NCI-H82 treated with DMSO at 0.1 percent for 48 hours (cell line): ENCODE data around the gene TRPM1.

Experiments
- DNase-seq: peaks from one replicate; lab custom pipeline; 2025; ENCODE audit not compliant: unreplicated experiment; lab: John Stamatoyannopoulos, UW

TRPM1 gene

DNA sequence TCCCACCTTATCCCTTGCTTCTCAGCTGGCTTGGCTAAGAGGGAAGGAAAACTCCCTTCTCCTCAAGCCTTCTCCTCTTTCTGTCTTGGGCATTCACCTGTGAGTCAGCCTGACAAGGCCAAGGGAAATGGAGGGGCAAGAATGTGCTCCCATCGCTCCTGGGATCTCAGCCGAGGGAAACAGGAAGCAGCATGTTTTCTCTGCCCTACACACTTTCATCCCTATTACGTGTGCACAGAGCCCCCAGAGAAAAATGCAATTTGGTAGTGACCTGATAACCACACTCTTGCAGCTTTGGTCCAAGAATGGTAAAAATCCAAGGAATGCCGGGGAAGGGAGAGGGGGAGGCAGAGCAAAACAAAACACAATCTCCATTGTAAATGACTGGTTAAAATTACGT, 77.2 kb downstream of the TRPM1 start:
- DNase-seq: no peak

DNA sequence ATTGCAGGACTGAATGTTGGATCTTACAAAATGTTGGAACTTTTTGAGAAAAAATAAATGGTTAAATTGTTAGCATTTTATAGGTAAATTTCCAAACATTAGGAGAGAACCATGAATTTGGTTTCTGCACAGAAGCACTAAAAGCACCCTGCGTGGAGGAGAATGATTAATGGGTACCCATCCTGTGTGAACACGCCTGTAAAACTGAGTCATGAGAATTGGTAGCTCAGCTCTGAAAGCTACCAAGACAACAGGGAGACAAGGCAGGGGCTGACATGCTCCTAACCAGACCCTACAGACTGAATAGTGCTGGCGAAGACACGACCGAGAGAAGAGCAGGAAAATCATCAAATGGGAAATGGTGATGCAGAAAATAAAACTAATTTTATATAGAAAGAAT, 77.7 kb downstream of the TRPM1 start:
- DNase-seq: no peak

DNA sequence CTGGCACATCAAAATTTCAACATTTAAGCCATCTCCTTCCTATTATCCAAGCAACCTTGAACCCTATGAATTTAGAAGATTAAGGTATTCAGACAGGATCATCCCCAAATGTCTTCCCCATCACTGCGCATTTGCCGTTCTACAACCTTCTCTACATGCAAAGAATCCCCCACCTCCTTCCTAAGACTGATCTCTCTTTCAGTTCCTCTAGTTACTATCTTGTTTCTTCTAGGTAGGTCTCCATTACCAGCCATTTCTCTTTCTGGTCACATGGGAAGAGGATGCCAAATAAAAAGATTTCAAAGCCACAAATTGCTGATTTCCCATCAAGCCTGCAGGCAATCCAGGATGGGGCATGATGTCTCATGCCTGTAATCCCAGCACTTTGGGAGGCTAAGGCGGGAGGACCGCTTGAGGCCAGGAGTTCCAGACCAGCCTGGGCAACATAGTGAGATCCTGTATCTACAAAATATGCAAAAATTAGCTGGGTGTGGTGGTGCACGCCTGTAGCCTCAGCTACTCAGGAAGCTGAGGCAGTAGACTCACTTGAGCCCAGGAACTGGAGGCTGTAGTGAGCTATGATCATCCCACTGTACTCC, 80.4 kb downstream of the TRPM1 start:
- no peak for DNase-seq

DNA sequence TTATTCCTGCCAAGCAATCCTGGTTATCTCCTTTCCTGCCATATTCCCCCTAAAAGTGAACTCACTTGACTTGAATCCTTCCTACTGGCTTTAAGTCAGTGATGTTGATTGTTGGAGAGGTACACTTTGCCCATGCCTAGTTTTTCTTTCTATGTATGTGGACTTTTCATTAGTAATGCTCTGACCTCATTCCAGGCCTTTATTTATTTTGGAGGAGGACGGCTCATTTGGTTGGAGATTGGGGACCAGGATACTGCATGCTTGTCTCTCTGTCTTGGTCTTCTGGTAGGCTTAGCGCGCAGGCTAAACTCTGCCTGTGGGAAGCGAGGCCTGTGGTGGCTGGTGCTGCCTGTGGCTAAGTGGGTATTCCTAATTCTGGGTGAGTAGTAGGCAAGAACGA, 81.0 kb downstream of the TRPM1 start:
- DNase-seq: no peak

DNA sequence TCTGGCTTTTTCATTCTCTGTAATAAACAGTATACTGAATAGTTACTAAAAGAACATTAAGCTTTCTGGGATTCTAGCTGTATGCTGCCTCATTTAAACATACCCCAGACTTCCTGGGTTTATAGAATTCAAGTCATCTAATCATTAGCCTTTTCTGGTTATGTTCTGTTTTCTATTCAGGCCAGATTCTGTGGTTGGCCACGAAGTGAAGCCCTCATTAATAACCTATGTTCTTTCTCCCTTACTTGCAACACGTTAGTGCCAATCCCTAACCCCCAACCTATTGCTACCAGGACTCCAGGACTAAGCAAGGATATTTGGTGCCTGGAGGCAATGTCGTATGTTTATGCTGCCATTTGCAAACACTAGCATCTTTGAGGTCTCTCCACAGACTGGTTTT, 81.5 kb downstream of the TRPM1 start:
- no peak for DNase-seq

DNA sequence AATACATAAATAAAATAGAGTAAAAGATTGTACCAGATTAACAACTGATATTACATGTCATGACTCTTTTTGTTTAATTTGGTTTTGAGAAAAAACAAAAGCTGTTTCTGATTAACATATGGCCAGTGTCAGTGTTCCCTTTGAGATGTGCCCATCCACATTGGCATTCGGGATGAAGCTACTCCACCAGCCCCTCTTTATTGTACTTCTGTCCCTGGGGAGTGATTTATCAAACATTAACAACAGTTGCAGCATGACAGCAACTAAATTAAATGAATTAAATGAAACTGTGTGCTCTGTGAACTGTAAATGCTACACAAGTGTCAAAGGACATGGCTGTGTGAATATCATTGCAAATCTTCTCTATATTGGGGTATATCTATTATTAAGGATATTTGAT, 84.2 kb downstream of the TRPM1 start:
- DNase-seq: no peak

DNA sequence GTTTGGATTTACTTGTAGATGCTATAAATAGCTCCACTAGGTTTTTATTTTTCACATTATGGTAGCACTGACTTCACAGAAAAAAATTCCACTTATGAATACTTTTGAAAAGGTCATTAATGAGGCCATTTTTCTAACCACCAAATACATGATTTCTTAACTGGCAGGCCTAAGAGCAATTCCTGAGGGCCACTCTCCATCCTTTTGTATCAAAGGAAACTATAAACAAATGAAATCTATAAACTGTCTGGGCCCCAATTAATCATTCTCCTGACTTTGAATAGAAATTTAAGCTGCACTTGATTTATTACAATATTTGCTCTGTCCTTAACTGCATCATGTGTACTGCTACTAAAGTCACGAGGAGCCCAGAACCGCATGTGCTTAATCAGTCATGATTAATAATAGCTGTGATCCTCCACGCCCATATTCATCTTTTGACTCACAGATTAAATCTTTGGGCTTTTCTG, 85.0 kb downstream of the TRPM1 start:
- no peak for DNase-seq

DNA sequence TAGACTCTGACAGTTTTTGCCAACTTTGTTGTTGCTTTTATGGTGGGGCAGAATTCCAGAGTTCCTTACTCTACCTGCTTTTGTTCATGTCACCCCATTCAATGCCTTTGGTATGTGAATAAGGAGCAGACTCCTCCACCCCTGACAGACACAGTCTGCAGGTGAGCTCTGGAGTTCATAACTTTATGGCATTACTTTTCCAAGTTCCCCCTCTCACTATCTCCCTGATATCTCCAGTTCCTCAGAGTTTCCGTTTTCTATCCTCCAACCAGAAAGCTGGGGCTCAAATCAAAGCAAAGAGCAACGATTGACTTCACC, 87.0 kb downstream of the TRPM1 start:
- no peak for DNase-seq

DNA sequence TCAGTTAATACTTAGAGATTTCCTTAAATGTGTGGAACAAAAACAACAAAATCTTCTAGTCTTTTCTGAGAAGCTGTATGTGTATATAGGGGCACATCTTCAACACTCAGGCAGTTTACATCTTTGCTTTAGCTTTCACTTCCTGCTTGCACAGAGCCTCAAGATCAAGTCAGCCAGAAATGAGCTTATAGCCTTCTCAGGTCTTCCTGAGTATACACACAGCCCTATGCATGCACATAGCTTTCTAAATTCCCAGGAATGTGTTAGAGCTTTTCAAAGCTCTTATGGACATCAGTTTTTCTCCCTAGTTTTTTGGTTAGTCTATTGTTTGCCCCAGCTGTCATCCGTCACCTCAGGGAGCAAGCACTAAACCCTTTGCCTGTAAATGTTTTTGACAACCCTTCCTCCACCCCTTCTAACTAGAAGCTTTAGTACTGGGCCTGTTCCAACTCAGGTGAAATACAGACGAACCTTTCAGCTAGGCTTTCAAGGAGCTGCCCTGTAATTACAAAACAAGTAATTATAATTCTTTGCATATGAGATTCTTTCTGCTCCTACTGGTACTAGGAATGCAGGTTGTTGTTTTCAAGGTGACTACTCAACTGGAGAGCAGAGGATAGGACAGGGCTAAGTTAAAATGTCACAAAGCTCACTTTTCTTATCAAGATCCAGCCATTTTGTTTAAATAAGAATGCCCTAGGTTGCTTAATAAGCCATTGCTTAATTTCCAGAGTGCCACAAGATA, 87.5 kb downstream of the TRPM1 start:
- DNase-seq: no peak

DNA sequence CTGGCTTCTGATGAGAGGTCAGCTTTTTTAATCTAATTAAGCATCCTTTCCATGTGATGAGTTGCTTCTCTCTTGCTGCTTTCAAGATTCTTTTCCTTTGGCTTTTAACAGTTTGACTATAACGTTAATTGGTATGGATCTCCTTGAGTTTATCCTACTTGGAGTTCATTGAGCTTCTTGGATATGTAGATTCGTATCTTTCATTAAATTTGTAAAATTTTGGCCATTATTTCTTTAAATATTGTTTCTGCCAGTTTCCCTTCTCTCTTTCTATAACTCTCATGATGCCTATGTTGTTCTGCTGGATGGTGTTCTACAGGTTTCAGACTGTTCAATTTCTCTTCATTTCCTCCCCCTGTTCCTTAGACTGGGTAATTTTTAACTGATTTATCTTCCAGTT, 89.1 kb downstream of the TRPM1 start:
- DNase-seq: no peak

DNA sequence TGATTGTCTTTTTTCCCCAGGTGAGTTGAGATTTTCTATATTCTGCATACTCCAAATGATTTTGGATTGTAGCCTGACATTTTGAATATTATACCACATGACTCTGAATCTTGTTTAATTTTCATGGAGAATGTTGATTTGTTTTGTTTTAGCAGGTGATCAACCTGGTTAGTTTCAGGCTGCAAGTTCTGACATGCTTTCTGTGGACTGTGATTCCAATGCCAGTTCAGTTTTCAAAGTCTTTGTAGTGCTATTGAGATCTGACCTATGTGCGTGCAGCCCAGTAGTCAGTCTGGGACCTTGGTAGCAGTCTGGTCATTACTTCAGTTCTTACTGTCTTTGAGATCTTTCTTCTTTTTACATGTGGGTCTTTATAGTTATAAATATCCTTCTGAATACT, 91.5 kb downstream of the TRPM1 start:
- no peak for DNase-seq

DNA sequence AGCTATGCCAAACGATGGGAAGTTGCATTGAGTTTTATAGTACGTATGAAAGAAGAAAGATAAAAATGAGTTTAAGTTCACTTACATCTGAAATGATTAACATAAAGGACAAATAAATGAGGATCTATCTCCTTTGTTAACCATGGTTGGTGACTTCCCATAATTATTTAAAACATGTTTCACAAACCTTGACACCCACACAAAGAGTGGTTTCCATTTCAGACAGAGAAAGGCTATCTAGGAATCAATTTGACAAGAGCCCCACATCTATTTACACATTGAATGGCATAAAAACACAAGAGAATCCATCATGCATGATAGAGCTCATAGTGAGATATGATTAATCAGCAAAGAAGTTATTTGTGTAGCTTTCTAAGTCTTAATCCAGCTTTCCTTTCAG, 95.9 kb downstream of the TRPM1 start:
- no peak for DNase-seq

DNA sequence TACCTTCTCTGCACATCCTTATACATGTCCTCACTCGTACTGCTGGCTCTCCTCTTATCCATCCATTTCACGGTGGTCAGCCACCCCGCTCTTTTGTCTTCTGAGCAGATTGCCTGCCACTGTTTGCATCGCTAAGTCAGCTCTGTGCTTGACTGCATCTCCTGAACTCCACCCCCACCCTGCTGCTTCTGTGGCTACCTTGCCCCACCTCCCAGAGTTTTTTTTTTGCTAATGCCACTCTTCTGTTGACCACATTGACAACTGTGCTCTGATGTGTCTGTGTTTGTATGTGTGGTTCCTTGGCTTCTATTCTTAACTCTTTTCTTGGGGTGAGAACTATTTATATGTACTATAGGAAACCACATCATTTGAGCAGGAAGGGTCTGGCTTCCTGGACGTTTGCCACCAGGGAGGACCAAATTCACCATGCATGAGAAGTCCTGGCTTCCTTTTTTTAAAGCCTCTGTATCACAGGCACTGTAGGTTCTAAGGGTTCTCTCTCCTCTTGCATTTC, 97.2 kb downstream of the TRPM1 start:
- no peak for DNase-seq

DNA sequence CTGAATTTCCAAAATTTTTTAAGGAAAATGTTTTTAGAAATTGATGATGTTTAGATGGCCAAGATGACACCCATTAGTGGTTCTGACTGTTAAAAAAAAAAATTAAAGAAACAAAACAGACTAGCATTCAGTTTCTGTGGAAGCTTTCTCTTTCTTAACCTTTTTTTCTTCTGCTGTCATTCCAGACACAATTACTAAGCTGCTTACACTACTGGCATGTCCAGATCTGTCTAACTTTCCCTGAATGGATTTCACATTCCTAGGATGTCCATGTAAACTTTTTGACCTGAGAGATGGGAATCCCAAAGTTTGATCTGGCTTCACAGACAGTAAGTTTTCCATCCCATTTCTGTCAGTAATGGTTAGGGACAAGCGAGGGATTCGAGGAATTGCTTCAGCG, 99.8 kb downstream of the TRPM1 start:
- no peak for DNase-seq

DNA sequence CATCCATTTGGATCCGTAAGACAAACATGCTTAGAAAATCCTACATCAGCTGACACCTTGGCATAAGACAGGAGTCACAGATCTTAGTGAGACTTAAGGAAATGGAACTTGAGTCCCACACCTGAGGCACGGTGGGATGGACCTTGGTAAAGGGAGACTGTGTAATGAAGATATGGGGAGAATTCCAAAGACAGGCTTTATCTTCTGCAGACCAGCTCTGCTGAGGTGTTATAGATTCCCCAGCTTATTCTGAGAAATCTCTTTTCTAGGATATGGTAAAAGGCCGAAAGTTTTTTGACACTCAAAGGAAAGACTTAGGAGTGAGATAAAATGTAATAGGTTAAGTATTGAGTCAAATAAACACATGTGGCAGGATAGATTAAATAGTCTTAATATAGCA, 101.8 kb downstream of the TRPM1 start:
- no peak for DNase-seq

DNA sequence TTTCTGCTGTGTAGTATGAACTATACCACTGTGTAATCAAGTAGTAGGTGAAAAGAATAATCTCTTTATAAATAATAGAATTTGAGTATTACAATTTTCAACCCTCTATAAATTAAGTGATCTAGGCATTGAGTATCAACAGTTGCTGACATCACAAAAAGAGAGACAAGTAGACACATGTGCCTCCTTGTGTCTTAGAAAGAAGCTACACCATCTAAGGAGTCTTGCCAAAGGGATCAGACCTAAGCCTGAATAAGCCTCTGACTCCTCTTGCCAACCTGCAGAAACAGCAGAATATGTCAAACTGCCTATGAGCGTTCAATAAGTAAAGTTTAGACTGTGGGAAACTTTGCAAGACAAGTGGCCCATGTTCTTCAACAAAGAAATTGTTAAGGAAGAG, 104.3 kb downstream of the TRPM1 start:
- no peak for DNase-seq

DNA sequence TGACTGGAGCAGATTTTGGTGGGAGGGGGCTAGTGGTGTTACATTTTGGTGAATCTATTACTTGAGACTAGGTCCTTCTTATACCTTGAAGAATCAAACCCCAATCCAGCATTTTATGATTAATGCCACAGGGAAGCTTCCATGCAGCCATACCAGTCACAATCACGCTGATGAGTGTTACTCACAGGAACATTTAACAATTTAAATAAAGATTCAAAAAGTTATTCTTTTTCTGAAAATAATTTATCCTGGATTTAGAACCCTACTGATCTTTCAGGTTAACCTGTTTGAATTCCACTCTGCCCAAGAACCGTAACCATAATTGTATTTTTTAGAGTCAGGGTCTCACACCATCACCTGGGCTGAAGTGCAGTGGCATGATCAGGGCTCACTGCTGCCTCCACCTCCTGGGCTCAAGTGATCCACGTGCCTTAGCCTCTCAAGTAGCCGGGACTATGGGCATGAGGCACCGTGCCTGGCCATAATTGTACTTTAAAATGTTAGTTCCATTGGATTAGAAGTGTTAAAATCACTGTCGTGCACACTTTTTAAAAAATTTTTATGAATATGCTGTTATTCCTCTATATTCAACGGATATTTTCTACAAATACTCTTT, 109.2 kb downstream of the TRPM1 start:
- no peak for DNase-seq

DNA sequence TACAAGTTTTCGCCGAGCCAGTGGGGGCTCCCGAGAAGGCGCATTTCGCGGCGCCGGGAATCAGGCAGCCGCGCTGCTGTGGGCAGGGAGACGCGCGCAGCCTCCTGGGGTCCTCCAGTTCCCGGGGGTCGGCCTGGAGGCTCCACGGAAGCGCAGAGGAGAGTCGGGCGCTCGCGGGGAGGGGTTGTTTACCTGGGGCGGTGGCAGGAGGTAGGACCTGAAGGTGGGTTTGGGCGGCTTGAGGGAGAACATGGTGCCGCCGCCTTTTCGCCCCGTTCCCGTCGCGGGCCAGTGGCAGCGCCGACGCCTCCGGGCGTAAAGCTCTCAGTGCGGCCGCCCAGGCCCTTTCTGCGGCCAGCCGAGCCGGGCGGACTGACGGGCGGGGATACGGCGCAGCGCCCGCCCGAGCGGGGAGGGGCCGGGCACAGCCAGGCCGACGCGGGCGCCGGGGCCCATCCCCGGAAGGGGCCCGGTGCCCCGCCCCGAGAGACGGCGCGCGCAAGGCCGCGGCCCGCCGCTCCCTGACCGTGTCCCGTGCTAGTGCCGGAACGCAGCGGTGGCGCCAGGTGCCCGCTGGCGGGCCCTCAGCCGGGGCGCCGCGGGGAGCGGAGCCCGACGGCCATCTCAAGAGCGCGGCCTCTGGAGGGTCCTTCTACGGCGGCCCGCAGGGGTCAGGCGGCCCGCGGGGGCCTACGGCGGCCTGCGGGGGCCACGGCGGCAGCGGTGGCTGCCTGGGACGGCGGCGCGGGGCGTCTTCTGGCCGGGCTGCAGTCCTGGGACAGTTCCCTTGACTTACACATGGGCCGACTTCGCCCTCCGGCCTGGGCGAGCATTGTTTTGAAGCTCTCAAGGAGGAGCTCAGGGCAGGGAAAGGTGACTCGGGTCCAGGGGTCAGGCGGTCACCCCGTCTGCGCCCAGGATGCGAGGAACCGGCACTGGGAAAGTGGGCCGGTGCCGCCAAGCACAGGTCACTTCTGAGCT, 110.0 kb downstream of the TRPM1 start, which contains the start of gene MTMR10:
MTMR10 (minus strand) TSS at position 374 of the 981 bp plus-strand sequence; CDS start at position 252, 122 bp downstream.
- DNase-seq: peak; percentile 36

DNA sequence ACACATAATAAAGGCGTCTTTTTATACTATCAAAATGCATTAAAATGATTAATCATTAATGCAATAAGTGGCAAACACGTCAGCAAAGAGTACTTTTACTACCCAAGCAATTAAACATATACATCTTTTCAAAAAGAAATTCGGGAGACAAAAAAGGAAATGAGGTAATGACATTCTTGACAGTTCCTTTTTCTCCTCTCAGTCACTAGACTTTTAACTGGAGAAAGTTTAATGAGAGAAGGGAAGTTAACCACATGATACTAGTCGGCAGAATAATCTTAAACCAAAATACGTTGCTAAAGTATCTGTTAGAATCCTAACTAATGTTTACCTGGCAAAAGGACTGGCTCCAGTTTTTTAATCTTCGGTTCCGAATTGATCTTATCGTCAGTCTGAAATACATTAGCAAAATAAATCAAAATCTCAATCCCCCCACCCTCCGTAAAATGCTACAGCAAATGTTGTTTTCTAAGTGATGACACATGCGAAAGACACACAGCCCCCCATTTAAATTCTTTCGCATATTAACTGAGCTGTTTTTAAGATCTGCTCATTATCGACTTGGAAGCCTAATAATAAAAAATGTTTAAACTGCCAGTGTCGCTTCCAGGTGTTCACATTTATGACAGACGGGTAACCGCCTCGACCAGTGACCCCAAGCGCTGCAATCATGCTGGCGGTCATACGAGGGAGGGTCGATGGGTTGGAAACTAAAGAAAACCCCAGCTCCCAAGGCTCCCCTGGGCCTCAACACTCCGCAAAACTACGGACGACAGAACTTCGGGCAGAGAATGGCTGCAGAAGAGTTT, 110.9 kb downstream of the TRPM1 start:
- no peak for DNase-seq

DNA sequence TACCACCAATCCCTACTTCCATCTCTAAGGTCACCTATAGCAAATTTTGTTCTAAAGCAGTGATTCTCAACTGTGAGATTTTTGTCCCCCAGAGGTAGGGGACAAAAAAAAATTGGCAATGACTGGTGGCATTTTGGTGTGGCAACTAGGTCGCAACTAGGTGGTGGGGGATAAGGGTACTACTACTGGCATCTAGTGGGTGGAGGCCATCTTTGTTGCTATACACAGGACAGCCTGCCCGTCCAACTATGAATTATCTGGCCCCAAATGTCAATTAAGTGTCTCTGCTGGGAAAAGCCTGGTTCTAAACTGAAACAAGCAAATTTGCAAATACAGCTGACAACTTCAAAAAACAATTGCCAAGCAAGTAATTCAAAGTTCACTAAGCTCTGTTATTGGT, 111.5 kb downstream of the TRPM1 start:
- no peak for DNase-seq
